Neural cell (in vitro differentiated cells): ENCODE data around the gene SENP3. TPM values are rescaled to one million over a fixed set of nuclear protein-coding genes. Genes with fewer than 3 reads are reported as not detected.

Experiments used
- H2AFZ ChIP-seq: fragments of 200-600, 300-800 bp; sonication (generic), shearing (Covaris generic); 2 replicates; pipeline ENCODE4 v1.6.0; 2014; ENCODE audit warnings: low read depth, mild to moderate bottlenecking, antibody characterized with exemption, low read length, moderate library complexity
- H3F3A ChIP-seq: fragments of 200-600 bp; shearing (Covaris generic); 2 replicates; pipeline ENCODE4 v1.6.1; 2016; ENCODE audit warnings: mild to moderate bottlenecking, moderate library complexity, mixed read lengths, antibody characterized with exemption, low read length; ENCODE audit not compliant: insufficient read depth, poor library complexity, severe bottlenecking
- H3K27ac ChIP-seq: fragments of 200-600, 300-800 bp; sonication (generic), shearing (Covaris generic); 2 replicates; pipeline ENCODE4 v1.5.1; 2014; ENCODE audit warnings: mild to moderate bottlenecking, low read length, moderate library complexity
- H3K27me3 ChIP-seq: fragments of 300-800, 200-600 bp; sonication (generic), shearing (Covaris generic); 2 replicates; pipeline ENCODE4 v1.6.0; 2014; ENCODE audit warnings: mild to moderate bottlenecking, low read depth, low read length, moderate library complexity; ENCODE audit not compliant: insufficient read depth
- H3K36me3 ChIP-seq: fragments of 300-800, 200-600 bp; sonication (generic), shearing (Covaris generic); 2 replicates; pipeline ENCODE4 v1.5.1; 2014; ENCODE audit warnings: mild to moderate bottlenecking, antibody characterized with exemption, low read length, moderate library complexity; ENCODE audit not compliant: insufficient read depth
- H3K4me2 ChIP-seq: fragments of 300-800, 200-600 bp; sonication (generic), shearing (Covaris generic); 2 replicates; pipeline ENCODE4 v1.6.0; 2014; ENCODE audit warnings: mild to moderate bottlenecking, low read length
- H3K4me3 ChIP-seq: fragments of 300-800, 200-600 bp; sonication (generic), shearing (Covaris generic); 2 replicates; pipeline ENCODE4 v1.5.1; 2014; ENCODE audit warnings: mild to moderate bottlenecking, low read length, moderate library complexity
- H3K79me2 ChIP-seq: fragments of 200-600 bp; shearing (Covaris generic); replicated peaks from 2 replicates; pipeline ENCODE4 v1.6.0; 2014; ENCODE audit warnings: mild to moderate bottlenecking, low read length, moderate library complexity; ENCODE audit not compliant: insufficient read depth
- H3K9ac ChIP-seq: fragments of 300-800, 200-600 bp; sonication (generic), shearing (Covaris generic); 2 replicates; pipeline ENCODE4 v1.6.1; 2016; ENCODE audit warnings: mild to moderate bottlenecking, low read length, mixed read lengths
- H3K9me2 ChIP-seq: fragments of 200-600 bp; shearing (Covaris generic); 2 replicates; pipeline ENCODE4 v1.6.1; 2016; ENCODE audit warnings: mild to moderate bottlenecking, low read length, mixed read lengths; ENCODE audit not compliant: insufficient read depth
- H3K9me3 ChIP-seq: fragments of 200-600, 300-800 bp; sonication (generic), shearing (Covaris generic); 2 replicates; pipeline ENCODE4 v1.6.1; 2016; ENCODE audit warnings: mild to moderate bottlenecking, mixed run types, low read length, moderate library complexity, mixed read lengths
- H4K20me1 ChIP-seq: fragments of 200-600 bp; shearing (Covaris generic); 2 replicates; pipeline ENCODE4 v1.6.1; 2016; ENCODE audit warnings: mild to moderate bottlenecking, mixed run types; ENCODE audit not compliant: insufficient read depth
- EP300 ChIP-seq: fragments of 450-650 bp; conservative IDR thresholded peaks from 2 replicates; pipeline ENCODE4 v1.6.1; 2014; ENCODE audit warnings: antibody characterized with exemption, mild to moderate bottlenecking, moderate library complexity; ENCODE audit not compliant: poor library complexity, severe bottlenecking
- EZH2 ChIP-seq: fragments of 200-600, 300-800 bp; shearing (Covaris generic), sonication (generic); IDR thresholded peaks from 2 replicates; pipeline ENCODE4 v1.6.1; 2014; ENCODE audit warnings: antibody characterized with exemption, low read length, borderline replicate concordance, mild to moderate bottlenecking; ENCODE audit not compliant: insufficient read depth, poor library complexity, severe bottlenecking
- MXI1 ChIP-seq: fragments of 450-650 bp; conservative IDR thresholded peaks from 2 replicates; pipeline ENCODE4 v1.6.1; 2014; ENCODE audit warnings: antibody characterized with exemption, mild to moderate bottlenecking; ENCODE audit not compliant: poor library complexity, severe bottlenecking
- POLR2AphosphoS5 ChIP-seq: IDR thresholded peaks from 2 replicates; pipeline ENCODE4 v1.6.1; 2012
- RAD21 ChIP-seq: fragments of 450-650 bp; conservative IDR thresholded peaks from 2 replicates; pipeline ENCODE4 v1.6.1; 2014; ENCODE audit warnings: antibody characterized with exemption, mild to moderate bottlenecking, moderate library complexity
- SMC3 ChIP-seq: fragments of 450-650 bp; conservative IDR thresholded peaks from 2 replicates; pipeline ENCODE4 v1.6.1; 2014; ENCODE audit warnings: antibody characterized with exemption, mild to moderate bottlenecking, moderate library complexity; ENCODE audit not compliant: poor library complexity
- TAF1 ChIP-seq: IDR thresholded peaks from 2 replicates; pipeline ENCODE4 v1.6.1; 2012; ENCODE audit warnings: low read depth
- polyA plus RNA-seq: library from polyadenylated mRNA; depleted of rRNA; stranded (reverse); fragments of >200 nt; gene quantifications from 2 replicates; pipeline ENCODE4 v1.2.3, GENCODE V29; 2014
- TF ChIP-seq, protein P1 (sequence below): IDR thresholded peaks from 2 replicates; pipeline ENCODE4 v1.6.1; 2012; ENCODE audit warnings: borderline replicate concordance
- TF ChIP-seq, protein P2 (sequence below): fragments of 450-650 bp; IDR thresholded peaks from 2 replicates; pipeline ENCODE4 v1.5.1; 2014; ENCODE audit warnings: antibody characterized with exemption, mild to moderate bottlenecking, moderate library complexity; ENCODE audit not compliant: poor library complexity, severe bottlenecking

Gene SENP3
- polyA plus RNA-seq, 1 donor from 2014 or later: 151 TPM

DNA sequence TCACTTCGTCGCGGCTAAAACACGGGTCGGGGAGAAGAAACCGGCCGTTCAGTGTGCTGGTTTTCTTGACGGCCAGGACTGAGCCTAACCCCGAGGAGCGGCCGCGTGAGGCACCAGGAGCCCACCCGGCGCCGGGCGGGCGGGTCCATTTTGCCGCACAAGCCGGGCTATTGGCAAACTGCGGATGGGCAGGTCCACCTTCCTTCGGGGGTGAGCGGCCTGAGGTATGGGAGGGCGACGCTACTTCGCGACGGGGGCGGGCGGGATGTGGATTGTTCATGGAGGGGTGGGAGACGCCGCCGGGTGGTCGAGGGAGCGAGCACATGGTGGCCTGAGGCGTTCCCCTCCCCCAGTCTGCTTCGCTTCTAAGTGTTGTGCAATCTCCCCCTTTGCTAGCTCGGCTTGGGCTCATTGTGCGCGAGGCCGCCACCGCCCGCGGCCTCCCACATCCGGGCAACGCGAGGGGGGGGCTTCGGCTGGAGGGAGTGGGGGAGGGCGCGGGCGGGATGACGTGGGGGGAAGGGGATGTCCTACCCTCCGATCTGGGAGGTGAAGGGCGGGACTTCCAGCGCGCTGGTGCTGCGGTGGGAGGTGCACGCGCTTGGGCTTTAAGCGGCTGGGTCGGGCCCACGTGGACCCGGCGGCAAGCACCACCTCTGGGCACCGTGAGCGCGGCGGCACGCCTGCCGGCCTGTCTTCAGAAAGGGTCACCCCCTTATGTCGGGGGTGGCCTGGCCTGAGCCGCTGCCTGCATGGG lies 11.8 kb downstream of the SENP3 start:
- H3K4me2 ChIP-seq: peak overlapping the region; percentile 94
- H4K20me1 ChIP-seq: peaks cover 30% of the 10 kb centered on the region
- no peaks in the 10 kb centered on the region for H3K9me3 ChIP-seq
- peak overlapping the region; percentile 100 for H3K9ac ChIP-seq
- no peaks in the 10 kb centered on the region for H3K9me2 ChIP-seq
- H2AFZ ChIP-seq: peak overlapping the region; percentile 8
- H3K27me3 ChIP-seq: no peaks in the 10 kb centered on the region
- peak overlapping the region; percentile 100 for H3K4me3 ChIP-seq
- H3F3A ChIP-seq: no peaks in the 10 kb centered on the region
- TF ChIP-seq, protein P1, sequence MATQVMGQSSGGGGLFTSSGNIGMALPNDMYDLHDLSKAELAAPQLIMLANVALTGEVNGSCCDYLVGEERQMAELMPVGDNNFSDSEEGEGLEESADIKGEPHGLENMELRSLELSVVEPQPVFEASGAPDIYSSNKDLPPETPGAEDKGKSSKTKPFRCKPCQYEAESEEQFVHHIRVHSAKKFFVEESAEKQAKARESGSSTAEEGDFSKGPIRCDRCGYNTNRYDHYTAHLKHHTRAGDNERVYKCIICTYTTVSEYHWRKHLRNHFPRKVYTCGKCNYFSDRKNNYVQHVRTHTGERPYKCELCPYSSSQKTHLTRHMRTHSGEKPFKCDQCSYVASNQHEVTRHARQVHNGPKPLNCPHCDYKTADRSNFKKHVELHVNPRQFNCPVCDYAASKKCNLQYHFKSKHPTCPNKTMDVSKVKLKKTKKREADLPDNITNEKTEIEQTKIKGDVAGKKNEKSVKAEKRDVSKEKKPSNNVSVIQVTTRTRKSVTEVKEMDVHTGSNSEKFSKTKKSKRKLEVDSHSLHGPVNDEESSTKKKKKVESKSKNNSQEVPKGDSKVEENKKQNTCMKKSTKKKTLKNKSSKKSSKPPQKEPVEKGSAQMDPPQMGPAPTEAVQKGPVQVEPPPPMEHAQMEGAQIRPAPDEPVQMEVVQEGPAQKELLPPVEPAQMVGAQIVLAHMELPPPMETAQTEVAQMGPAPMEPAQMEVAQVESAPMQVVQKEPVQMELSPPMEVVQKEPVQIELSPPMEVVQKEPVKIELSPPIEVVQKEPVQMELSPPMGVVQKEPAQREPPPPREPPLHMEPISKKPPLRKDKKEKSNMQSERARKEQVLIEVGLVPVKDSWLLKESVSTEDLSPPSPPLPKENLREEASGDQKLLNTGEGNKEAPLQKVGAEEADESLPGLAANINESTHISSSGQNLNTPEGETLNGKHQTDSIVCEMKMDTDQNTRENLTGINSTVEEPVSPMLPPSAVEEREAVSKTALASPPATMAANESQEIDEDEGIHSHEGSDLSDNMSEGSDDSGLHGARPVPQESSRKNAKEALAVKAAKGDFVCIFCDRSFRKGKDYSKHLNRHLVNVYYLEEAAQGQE: no peak
- TF ChIP-seq POLR2AphosphoS5 (peak; percentile 89), MXI1 (peak; percentile 96)
- peak overlapping the region; percentile 97 for H3K27ac ChIP-seq
- H3K79me2 ChIP-seq: peaks cover 35% of the 10 kb centered on the region
- peaks cover 14% of the 10 kb centered on the region for H3K36me3 ChIP-seq

DNA sequence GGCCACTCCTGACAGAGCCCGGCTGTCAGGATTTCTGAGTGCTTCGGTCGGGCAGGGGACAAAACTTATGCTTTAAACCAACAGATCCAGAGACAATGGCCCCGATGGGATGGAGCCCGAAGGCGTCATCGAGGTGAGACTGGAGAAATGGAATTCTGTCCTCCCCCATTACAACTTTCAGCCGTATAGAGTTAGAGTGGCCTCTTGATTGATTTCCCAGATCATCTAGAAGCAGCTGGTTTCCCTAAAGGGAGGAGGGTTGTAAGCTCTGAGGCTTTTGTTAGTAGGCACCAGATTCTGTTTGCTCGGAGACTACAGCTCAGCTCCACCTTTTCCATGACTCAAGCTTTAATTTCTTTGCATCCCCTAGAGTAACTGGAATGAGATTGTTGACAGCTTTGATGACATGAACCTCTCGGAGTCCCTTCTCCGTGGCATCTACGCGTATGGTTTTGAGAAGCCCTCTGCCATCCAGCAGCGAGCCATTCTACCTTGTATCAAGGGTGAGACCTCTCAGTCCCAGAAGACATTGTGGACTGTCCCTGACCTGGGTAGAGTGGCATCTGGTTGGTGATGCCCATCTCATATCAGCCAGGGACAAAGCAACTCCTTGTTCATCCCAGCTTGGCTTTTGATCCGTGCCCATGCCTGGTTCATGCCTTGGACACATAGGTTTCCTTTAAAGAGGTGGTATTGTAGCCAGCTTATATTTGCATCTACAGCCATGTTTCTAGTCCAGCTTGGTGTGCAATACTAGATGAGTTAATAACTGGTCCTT lies 12.6 kb downstream of the SENP3 start:
- Histone ChIP-seq H3K79me2 (peaks cover 35% of the 10 kb centered on the region), H3K27ac (peak overlapping the region; percentile 97)

More for the DNA sequence above, 12.6 kb downstream of the SENP3 start:
- Histone ChIP-seq H2AFZ (no peak overlapping the region), H3K9me3 (no peaks in the 10 kb centered on the region), H3K9ac (peak overlapping the region; percentile 100), H3F3A (no peaks in the 10 kb centered on the region), H4K20me1 (peaks cover 30% of the 10 kb centered on the region), H3K9me2 (no peaks in the 10 kb centered on the region), H3K4me3 (peak overlapping the region; percentile 100), H3K4me2 (peak overlapping the region; percentile 94), H3K36me3 (peaks cover 14% of the 10 kb centered on the region), H3K27me3 (no peaks in the 10 kb centered on the region)
- TF ChIP-seq EP300 (no peak), EZH2 (no peak), POLR2AphosphoS5 (no peak), SMC3 (no peak), TAF1 (no peak), RAD21 (no peak), MXI1 (no peak)
- TF ChIP-seq, protein P1: no peak
- TF ChIP-seq, protein P2, sequence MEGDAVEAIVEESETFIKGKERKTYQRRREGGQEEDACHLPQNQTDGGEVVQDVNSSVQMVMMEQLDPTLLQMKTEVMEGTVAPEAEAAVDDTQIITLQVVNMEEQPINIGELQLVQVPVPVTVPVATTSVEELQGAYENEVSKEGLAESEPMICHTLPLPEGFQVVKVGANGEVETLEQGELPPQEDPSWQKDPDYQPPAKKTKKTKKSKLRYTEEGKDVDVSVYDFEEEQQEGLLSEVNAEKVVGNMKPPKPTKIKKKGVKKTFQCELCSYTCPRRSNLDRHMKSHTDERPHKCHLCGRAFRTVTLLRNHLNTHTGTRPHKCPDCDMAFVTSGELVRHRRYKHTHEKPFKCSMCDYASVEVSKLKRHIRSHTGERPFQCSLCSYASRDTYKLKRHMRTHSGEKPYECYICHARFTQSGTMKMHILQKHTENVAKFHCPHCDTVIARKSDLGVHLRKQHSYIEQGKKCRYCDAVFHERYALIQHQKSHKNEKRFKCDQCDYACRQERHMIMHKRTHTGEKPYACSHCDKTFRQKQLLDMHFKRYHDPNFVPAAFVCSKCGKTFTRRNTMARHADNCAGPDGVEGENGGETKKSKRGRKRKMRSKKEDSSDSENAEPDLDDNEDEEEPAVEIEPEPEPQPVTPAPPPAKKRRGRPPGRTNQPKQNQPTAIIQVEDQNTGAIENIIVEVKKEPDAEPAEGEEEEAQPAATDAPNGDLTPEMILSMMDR: no peak
